Hematopoietic multipotent progenitor cell treated with erythropoietin and hydrocortisone succinate and interleukin-3 and kit ligand, for 6 days (in vitro differentiated cells): ENCODE measurements around the gene ELP6.
"Not testable (repeated sequence)": the region's sequence is repeated elsewhere in the genome, so short reads cannot be mapped to it uniquely, and the experiment has no call there.

Source experiments
- DNase-seq: peaks from one replicate; pipeline ENCODE4 v3.0.0-alpha.2; 2015

Gene ELP6

GRCh38 chr3:47505267-47505666 lies 8.2 kb downstream of the ELP6 start:
- not testable (repeated sequence) for DNase-seq

- no peak for DNase-seq
Measured at GRCh38 chr3:47504113-47504512, 9.4 kb downstream of the ELP6 start.

DNA sequence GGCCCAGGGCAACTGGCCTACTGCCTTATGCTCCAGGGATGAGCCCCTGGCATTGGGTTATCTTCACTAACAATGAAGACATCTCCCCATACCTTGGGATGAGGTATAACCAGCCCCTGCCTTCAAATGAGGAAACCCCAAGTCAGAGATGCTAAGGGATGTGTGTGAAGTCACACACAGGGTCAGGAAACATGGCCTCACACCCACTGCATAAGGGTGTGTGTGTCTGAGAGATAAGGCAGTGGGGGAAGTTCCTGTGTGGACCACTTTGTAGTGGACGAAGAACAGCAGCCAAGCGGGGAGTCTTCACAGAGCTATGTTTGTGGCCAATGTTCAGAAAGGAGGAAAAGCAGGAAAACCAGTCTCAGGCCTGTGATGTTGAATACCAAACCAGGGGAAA lies 10.5 kb downstream of the ELP6 start:
- DNase-seq, result peak; percentile 81

- DNase-seq, result no peak
Measured at GRCh38 chr3:47496892-47497291, 16.6 kb downstream of the ELP6 start.

- DNase-seq, result no peak
Measured at GRCh38 chr3:47495886-47496285, 17.6 kb downstream of the ELP6 start.

DNA sequence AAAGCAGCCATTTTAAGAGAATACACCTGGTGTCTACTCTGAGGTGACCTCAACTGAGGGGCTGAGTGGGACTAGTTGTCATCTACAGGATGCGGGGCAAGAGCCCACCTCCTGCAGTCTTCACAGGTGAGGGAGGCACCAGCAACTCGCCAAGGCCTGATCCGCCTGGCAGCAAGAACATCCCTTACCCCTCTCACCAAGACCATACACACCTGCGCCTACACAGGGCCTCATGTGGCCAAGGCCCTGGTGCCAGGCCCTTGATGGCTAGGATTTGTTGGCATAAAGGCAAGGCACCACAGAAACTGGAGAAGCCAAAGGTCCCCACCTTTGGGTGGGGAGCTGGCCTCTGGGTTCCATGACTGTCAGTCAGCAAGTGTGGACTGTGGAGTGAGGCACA lies 18.4 kb downstream of the ELP6 start:
- no peak for DNase-seq

- no peak for DNase-seq
Measured at GRCh38 chr3:47491777-47492176, 21.7 kb downstream of the ELP6 start.

- DNase-seq, result no peak
Measured at GRCh38 chr3:47491186-47491585, 22.3 kb downstream of the ELP6 start.

DNA sequence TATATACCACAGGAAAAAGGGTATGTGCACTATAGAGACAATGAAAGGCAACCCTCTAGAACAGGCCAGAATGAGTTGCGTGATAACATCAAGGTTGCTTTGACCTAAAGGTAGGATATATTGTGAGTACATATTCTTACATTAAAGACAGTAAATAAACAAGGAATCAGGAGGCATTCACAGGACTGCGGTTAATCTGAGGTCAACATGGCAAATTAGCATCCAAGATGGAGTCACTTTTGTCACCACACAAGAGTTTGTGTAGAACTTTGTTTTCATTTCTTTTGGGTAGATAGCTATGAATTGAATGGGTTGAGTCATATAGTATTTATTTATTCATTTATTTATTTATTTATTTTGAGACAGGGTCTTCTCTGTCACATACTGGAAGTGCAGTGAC lies 26.2 kb downstream of the ELP6 start:
- DNase-seq, result no peak

DNA sequence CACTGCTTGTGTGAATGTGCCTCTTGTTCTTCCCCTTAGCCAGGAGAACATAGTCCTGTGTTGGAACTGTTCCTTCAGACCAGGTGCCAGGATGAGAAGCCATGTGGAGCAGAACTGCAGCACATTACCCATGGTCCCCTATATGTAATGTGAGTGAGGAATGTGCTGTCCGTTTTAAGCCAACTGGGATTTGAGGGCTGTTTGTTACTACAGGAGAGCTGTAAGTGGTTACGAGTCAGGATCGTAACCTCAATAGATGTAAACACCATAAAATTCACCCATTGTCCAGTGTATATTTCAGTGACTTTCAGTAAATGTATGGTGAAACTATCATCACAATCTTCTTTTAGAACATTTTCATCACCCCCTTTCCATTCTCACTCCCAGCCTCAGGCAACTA lies 27.7 kb downstream of the ELP6 start:
- no peak for DNase-seq

- peak; percentile 51 for DNase-seq
Measured at GRCh38 chr3:47482366-47482765, 31.1 kb downstream of the ELP6 start.

DNA sequence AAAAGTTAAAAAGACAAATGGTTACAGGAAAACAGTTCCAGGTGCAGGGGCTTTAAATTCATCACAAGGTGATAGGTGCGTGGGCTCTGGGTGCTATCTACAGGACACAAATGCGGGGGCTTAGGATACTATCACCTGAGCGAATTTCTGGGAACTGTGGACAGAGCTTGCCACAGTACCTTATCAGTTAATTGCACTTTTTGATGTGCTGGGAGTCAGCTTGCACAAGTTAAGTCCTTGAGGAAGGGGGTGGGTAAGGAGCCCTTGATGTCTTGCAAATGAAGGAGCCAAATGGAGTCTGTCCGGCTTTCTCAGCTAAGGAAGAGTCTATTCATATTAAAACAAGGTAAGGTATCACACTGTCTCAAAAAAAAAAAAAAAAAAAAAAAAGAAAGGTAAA lies 31.7 kb downstream of the ELP6 start:
- peak; percentile 53 for DNase-seq

DNA sequence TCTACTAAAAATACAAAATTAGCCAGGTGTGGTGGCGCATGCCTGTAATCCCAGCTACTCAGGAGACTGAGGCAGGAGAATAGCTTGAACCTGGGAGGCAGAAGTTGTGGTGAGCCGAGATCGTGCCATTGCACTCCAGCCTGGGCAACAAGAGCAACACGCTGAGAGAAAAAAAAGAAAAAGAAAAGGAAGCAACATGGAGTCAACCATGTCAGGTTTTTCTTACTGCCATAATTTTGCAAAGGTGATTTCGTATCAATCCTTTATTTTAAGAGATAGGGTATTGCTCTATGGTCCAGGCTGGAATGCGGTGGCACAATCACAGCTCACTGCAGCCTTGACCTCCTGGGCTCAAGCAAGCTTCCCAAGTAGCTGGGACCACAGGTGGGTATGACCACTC lies 33.2 kb downstream of the ELP6 start:
- not testable (repeated sequence) for DNase-seq

GRCh38 chr3:47479826-47480160 lies 33.7 kb downstream of the ELP6 start:
- DNase-seq, result peak; percentile 20

- DNase-seq, result no peak
Measured at GRCh38 chr3:47478022-47478421, 35.5 kb downstream of the ELP6 start.

GRCh38 chr3:47476644-47477199 lies 36.8 kb downstream of the ELP6 start:
- no peak for DNase-seq

- DNase-seq, result peak; percentile 31
Measured at GRCh38 chr3:47476330-47476626, 37.2 kb downstream of the ELP6 start.

- DNase-seq, result peak; percentile 96
Measured at GRCh38 chr3:47475570-47476329, 37.8 kb downstream of the ELP6 start, which contains the start of gene SCAP. Gene SCAP, minus strand, starts transcription at chr3:47475941. Its CDS starts 32,948 bp downstream, at chr3:47442993.

DNA sequence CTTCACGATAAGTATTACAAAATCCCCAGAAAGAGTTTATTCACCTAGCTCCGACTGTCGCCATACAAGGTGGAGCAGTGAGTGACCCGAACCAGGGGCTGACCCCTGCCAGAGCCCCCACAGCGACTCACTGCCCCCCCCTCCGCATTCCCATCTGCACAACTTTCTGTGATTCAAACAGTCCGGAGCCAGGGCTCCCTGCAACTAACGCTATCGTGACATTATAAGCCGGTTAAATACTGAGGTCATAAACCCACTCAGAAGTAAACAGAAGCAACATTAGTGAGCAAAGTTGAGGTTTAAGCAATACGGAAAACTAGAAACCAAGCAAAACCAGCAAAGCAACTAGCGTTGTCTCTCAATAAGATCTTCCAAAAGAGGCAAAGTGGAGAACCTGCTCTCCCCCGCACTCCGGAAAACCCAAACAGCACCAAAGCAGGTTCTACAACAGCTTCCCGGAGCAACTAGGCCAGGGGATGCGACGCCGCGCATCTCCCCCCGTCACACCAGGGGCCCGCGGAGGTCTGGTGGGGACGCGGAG lies 38.4 kb downstream of the ELP6 start:
- peak; percentile 47 for DNase-seq

GRCh38 chr3:47473391-47473790 lies 40.1 kb downstream of the ELP6 start:
- no peak for DNase-seq

DNA sequence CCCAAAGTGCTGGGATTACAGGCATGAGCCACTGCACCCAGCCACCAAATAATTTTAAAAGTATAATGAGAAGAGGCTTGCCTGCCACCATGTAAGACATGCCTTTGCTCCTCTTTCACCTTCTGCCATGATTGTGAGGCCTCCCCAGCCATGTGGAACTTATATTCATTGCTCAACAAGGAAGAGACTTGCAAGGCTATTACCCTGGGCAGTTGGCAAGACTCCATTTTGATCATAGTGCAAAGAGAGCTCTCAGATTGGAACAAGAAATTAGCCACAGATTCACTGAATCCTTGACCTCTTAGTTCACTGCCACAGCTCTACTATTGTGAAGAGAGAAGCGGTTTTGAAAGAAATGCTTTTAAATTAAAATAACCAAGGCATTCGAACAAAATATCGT lies 43.9 kb downstream of the ELP6 start:
- no peak for DNase-seq

GRCh38 chr3:47468315-47468714 lies 45.2 kb downstream of the ELP6 start:
- not testable (repeated sequence) for DNase-seq

DNA sequence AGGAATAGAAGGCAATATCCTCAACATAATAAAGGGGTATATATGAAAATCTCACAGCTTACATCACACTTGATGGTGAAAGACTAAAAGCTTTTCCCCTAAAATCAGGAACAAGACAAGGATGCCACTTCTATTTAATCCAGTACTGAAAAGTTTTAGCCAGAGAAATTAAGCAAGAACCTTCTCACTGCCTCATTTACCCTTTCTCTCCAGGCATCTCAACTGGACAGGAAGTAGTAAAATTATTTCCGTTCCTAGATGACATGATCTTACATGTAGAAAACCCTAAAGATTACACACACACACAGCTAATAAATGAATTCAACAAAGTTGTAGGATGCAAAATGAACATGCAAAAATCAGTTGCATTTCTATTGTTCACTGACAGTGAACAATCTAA lies 48.9 kb downstream of the ELP6 start:
- peak; percentile 30 for DNase-seq

DNA sequence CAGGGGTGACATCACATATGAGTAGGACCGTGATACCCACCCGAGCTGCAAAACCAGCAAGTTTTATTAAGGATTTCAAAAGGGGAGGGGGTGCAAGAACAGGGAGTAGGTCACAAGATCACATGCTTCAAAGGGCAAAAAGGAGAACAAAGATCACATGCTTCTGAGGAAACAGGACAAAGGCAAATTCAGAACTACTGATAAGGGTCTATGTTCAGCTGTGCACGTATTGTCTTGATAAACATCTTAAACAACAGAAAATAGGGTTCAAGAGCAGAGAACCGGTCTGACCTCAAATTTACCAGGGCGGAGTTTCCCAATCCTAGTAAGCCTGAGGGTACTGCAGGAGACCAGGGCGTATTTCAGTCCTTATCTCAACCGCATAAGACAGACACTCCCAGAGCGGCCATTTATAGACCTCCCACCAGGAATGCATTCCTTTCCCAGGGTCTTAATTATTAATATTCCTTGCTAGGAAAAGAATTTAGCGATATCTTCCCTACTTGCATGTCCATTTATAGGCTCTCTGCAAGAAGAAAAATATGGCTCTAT lies 53.9 kb downstream of the ELP6 start:
- not testable (repeated sequence) for DNase-seq

DNA sequence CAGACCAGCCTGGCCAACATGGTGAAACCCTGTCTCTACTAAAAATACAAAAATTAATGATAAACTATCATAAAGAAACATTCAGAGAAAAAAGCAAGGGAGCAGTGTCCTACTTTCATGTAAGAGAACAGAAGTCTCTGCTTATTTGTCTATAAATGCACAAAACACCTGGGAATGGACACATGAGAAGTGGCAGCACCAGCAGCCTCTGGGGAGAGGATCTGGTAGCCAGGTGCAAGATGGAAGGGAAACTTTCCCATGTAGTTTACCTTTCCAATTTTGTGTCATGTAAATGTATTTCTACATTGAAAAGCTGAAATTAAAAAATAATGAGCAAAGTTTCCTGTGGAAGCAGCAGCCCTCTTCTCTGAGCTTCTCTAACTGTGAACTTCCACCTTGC lies 56.5 kb downstream of the ELP6 start:
- DNase-seq, result no peak
